NT2/D1 (cell line): ENCODE measurements around the gene GGCT.
"Not testable (repeated sequence)": the region's sequence is repeated elsewhere in the genome, so short reads cannot be mapped to it uniquely, and the experiment has no call there.

ENCODE experiments used
- DNase-seq: peaks from one replicate; pipeline ENCODE4 v3.0.0-alpha.2; 2011; ENCODE audit warnings: low read depth, low spot score
- H3K27me3 ChIP-seq: 2 replicates; pipeline ENCODE4 v1.6.0; 2011; ENCODE audit warnings: mild to moderate bottlenecking; ENCODE audit not compliant: insufficient read length, insufficient read depth
- H3K36me3 ChIP-seq: 2 replicates; pipeline ENCODE4 v1.6.1; 2011; ENCODE audit warnings: mild to moderate bottlenecking, low read length, mixed read lengths; ENCODE audit not compliant: insufficient read depth, insufficient read length
- H3K4me1 ChIP-seq: 2 replicates; pipeline ENCODE4 v1.5.1; 2011; ENCODE audit not compliant: insufficient read depth, insufficient read length
- H3K4me3 ChIP-seq: 2 replicates; pipeline ENCODE4 v1.5.1; 2011; ENCODE audit warnings: low read depth; ENCODE audit not compliant: insufficient read length
- H3K9ac ChIP-seq: 2 replicates; pipeline ENCODE4 v1.6.0; 2011; ENCODE audit warnings: low read depth; ENCODE audit not compliant: insufficient read length
- H3K9me3 ChIP-seq: 2 replicates; pipeline ENCODE4 v1.5.1; 2011; ENCODE audit warnings: mild to moderate bottlenecking, low read length; ENCODE audit not compliant: insufficient read depth
- SUZ12 ChIP-seq: IDR thresholded peaks from 2 replicates; pipeline ENCODE4 v1.6.1; 2011; ENCODE audit not compliant: insufficient read length, insufficient read depth; ENCODE audit errors: extremely low read depth
- YY1 ChIP-seq: IDR thresholded peaks from 2 replicates; pipeline ENCODE4 v1.6.1; 2011; ENCODE audit not compliant: insufficient read length, insufficient read depth
- ZNF274 ChIP-seq: IDR thresholded peaks from 2 replicates; pipeline ENCODE4 v1.6.1; 2011; ENCODE audit warnings: mild to moderate bottlenecking, low read depth, low read length

Gene GGCT

DNA sequence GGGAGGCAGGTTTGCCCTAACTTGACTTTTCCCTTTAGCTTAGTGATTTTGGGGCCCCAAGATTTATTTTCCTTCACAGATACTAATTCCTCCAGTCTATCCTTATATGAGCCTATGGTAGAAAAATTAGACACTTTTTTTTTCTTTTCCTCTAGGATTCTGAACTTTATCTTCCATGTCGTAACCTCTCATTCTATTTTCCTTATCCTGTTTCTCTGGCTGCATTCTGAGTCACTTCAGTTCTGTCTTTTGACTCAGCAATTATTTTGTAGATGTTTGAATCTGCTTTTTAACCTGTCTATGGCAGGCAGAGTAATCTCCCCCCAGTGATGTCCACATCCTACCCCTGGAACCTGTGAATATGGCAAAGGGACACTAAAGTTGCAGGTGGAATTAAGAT is 19.0 kb downstream of the GGCT start:
- peaks cover 22% of the 10 kb centered on the region; the same call in 1 of the 2 replicates for H3K9me3 ChIP-seq
- DNase-seq = no peak
- H3K27me3 ChIP-seq = no peaks in the 10 kb centered on the region
- H3K4me3 ChIP-seq = no peak overlapping the region
- TF ChIP-seq YY1 (no peak), SUZ12 (no peak), ZNF274 (no peak)
- H3K4me1 ChIP-seq = no peaks in the 10 kb centered on the region
- H3K9ac ChIP-seq = no peak overlapping the region
- no peaks in the 10 kb centered on the region for H3K36me3 ChIP-seq

DNA sequence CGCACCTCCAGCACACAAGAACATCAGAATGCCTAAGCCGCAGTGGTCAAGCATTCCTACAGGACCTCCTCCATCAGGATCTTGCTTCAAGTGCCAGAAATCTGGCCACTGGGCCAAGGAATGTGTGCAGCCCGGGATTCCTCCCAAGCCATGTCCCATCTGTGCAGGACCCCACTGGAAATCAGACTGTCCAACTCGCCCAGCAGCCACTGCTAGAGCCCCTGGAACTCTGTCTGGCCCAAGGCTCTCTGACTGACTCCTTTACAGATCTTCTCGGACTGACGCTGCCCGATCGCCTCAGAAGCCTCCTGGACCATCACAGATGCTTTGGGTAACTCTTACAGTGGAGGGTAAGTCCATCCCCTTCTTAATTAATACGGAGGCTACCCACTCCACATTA is 23.2 kb downstream of the GGCT start:
- peaks cover 22% of the 10 kb centered on the region; the same call in 1 of the 2 replicates for H3K9me3 ChIP-seq
- not testable (repeated sequence) for H3K27me3 ChIP-seq, DNase-seq

DNA sequence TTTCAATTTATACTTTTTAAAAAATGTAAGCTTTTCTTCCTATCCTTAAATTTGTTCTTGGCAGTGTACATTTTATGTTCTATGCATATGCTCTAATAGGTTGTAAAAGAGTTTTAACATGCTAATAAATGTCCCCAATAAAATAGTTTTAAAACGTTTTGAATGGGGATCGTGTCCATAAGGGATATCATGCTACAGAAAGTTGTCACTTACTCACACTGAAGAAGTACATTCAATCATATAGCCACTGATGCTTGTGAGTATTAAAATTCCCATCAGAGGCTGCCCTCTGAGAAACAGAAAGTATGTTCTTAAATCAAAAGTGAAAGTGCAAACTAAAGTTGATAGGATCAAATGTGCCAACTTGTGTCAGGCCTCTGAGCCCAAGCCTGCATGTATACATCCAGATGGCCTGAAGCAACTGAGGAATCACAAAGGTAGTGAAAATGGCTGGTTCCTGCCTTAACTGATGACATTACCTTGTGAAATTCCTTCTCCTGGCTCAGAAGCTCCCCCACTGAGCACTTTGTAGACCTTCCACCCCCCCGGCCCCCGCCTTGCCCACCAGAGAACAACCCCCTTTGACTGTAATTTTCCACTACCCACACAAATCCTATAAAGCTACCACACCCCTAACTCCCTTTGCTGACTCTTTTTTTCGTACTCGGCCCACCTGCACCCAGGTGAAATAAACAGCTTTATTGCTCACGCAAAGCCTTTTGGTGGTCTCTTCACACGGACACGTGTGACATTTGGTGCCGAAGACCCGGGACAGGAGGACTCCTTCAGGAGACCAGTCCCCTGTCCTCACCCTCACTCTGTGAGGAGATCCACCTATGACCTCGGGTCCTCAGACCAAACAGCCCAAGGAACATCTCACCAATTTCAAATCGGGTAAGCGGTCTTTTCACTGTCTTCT is 25.2 kb downstream of the GGCT start:
- H3K36me3 ChIP-seq = peaks cover 21% of the 10 kb centered on the region
- DNase-seq = no peak
- peak overlapping the region; percentile 61 for H3K4me3 ChIP-seq
- TF ChIP-seq YY1 (no peak), SUZ12 (no peak), ZNF274 (no peak)
- H3K9me3 ChIP-seq = peaks cover 17% of the 10 kb centered on the region; the same call in 1 of the 2 replicates
- peak overlapping the region; percentile 87 for H3K9ac ChIP-seq
- no peaks in the 10 kb centered on the region for H3K27me3 ChIP-seq
- H3K4me1 ChIP-seq = no peaks in the 10 kb centered on the region

More for the DNA sequence above, 23.2 kb downstream of the GGCT start:
- not testable (repeated sequence) for H3K4me3 ChIP-seq, H3K9ac ChIP-seq, H3K36me3 ChIP-seq, H3K4me1 ChIP-seq

DNA sequence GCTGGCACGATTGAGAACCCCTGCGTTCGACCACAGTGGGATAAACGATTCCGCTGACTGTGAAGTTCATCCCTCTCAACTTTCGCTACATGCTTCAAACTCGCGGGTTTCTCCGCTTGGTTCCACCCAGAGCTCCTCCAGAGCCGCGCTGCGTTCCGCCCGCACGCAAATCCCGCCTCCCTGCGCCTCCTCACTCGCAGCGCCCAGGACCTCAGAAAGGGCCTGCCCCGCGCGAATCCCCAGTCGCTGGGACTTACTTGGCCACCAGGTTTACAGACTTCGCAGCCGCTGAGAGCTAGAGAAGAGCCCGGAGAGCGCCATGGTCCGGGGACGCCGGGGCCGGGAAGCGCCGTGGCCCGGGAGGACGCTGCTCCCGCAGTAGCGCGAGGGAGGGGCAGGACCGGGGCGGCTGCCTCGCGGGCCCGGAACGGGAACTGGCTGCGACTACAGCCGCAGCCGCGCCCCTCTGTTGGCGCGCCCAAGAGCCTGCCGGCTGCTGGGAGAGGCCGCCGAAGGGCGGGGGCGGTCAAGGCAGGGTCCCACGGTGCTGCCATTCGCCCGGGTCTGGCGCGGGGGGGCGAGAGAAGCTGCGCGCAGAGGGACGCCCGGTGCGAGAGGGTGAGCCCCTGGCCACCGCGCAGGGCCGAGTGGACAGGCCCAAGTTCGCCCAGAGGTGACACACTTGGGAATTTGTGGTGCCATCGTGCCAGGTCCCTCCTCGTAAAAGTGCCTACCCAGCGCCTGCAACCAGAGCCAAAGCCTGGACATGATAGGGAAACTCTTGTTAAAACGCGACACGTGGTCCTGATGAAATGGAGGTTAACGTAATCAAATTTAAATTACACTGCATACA is 26.1 kb downstream of the GGCT start, which contains the start of gene NOD1:
Gene NOD1 (minus strand): TSS at position 436 of the 853 bp plus-strand sequence. CDS start 21,863 bp downstream, outside the sequence.
- Histone ChIP-seq H3K9ac (peak within 1 kb of the TSS; percentile 87), H3K27me3 (no peaks in the 10 kb centered on the region), H3K9me3 (peaks cover 17% of the 10 kb centered on the region; the same call in 1 of the 2 replicates), H3K36me3 (peaks cover 25% of the 10 kb centered on the region), H3K4me1 (no peaks in the 10 kb centered on the region), H3K4me3 (peak within 1 kb of the TSS; percentile 61)
- peak; percentile 44 for DNase-seq
- TF ChIP-seq SUZ12 = no peak
- TF ChIP-seq YY1 = no peak
- TF ChIP-seq ZNF274 = no peak

DNA sequence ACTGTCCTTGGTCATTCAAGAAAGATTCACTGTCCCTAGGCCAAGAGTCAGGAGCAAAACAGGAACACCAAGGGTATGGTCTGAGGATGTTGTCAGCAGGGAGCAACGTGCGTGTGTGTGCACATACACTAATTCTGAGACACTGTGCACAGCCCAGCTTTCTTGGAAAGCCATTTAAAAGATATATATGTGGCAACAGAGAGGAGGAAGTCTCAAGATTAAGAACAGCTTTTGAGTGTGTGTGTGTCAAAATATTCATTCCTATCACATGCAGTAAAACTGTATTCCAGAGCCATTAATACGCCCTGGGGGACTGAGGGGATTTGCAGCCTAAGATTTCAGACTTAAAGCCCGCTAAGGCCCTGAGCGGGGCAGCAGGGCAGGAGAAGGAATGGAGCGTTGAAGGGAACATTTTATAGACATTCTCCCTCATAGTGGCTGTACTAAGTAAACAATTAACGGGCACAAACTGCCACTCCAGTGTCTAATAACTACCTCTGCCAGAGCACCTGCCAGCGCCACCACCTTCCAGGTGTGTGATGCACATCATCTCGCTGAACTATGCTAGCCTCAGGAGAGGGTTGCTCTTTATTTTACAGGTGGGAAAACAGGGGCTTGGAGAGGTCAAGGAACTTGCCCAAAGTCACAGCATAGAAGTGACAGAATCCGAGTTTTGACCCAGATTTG is 28.0 kb downstream of the GGCT start:
- H3K27me3 ChIP-seq = no peaks in the 10 kb centered on the region

DNA sequence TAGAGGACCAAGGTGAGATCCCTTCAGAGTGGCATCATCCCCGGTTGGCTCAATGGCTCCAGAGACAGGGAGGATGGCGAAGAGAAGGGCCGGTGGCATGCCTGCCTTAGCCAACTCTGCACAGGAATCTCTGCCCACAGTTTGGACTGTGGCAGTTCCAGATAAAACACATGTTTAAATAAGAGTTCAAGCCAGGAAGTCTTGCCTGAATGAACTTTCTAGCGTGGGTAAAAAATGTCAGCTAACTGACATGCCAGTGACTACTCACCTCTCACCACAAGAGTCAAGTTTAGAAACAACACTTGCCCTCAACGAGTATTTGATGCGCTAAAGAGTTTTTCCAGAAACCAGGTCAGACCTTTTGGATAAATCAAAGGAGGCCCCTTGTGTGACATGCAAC is 29.0 kb downstream of the GGCT start:
- TF ChIP-seq YY1 = no peak
- TF ChIP-seq ZNF274 = no peak
- no peak for TF ChIP-seq SUZ12
- Histone ChIP-seq H3K9me3 (no peaks in the 10 kb centered on the region), H3K4me3 (no peak overlapping the region), H3K27me3 (no peaks in the 10 kb centered on the region), H3K9ac (no peak overlapping the region), H3K36me3 (peaks cover 28% of the 10 kb centered on the region), H3K4me1 (no peaks in the 10 kb centered on the region)
- DNase-seq = no peak

More for the DNA sequence above, 28.0 kb downstream of the GGCT start:
- Histone ChIP-seq H3K4me1 (no peaks in the 10 kb centered on the region), H3K36me3 (peaks cover 25% of the 10 kb centered on the region), H3K9ac (no peak overlapping the region), H3K9me3 (peaks cover 8% of the 10 kb centered on the region; the same call in 1 of the 2 replicates), H3K4me3 (no peak overlapping the region)
- no peak for TF ChIP-seq SUZ12
- TF ChIP-seq ZNF274 = no peak
- no peak for TF ChIP-seq YY1
- DNase-seq = no peak
